ENCODE measurements around the gene HINFP. TPM values are rescaled to one million over a fixed set of nuclear protein-coding genes. Genes with fewer than 3 reads are reported as not detected.

HINFP gene
- total and polyA plus RNA-seq, 9 of the 15 experiments (the other 6 are each of a cell fraction or from before 2014, with no cell fraction given), result 13.8 to 34.1 (median 22.5) TPM

DNA sequence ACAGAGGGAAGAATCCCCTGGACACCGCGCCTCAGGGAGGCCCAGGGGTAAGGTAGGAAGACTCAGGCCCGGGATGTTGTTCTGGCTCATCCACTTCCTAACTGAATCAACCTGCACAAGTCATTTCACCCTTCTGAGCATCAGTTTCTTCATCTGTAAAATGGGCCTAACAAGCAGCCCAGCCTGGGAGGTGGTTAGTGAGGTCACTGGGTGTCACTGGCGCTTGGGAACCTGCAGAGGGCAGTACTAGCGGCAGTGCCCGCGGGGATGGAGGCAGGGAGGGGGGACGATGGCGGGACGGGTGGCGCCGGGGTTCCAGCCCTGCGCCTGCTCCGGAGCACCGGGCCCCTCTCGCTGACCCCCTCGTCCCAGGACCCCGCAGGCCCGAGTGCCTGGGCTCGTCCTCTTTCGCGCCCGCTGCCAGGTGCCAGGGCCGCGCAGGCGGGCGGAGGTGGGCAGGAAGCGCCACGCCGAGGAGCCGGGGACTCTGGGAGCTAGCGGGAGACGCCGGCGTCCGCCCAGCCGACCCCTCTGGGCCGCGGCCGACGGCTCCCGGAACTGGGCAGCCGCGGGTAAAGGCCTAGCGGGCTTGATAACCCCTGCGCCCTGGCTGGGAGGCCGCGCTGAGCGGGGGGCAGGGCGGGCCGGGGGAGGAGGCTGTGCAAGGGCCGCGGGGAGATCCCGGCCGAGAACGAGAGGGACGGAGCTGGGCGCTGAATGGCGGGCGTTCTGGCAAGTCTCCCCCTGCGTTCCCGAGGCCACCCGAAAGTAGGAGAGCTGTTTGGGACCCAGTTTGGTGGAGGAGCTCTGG is 47.3 kb downstream of the HINFP start, which contains the start of gene NLRX1 (continued):
- TF ChIP-seq, protein P1, sequence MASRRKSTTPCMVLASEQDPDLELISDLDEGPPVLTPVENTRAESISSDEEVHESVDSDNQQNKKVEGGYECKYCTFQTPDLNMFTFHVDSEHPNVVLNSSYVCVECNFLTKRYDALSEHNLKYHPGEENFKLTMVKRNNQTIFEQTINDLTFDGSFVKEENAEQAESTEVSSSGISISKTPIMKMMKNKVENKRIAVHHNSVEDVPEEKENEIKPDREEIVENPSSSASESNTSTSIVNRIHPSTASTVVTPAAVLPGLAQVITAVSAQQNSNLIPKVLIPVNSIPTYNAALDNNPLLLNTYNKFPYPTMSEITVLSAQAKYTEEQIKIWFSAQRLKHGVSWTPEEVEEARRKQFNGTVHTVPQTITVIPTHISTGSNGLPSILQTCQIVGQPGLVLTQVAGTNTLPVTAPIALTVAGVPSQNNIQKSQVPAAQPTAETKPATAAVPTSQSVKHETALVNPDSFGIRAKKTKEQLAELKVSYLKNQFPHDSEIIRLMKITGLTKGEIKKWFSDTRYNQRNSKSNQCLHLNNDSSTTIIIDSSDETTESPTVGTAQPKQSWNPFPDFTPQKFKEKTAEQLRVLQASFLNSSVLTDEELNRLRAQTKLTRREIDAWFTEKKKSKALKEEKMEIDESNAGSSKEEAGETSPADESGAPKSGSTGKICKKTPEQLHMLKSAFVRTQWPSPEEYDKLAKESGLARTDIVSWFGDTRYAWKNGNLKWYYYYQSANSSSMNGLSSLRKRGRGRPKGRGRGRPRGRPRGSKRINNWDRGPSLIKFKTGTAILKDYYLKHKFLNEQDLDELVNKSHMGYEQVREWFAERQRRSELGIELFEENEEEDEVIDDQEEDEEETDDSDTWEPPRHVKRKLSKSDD (conservative IDR thresholded peaks at IDR 0.05; ENCODE audit: low read length), result 0 out of 2 replicates have a peak, but pooled peaks have one; percentile 33
- TF ChIP-seq CBX3 (IDR thresholded peaks at IDR 0.05; ENCODE audit: borderline replicate concordance in 1 of 2, low read length in 2 of 2) (peak in 1 of 2 experiments; percentile 87; a peak in 1 of 3 replicates), ZFP36 (IDR thresholded peaks at IDR 0.05; ENCODE audit: low read depth, low read length, partially characterized antibody) (peak; percentile 4), HDAC2 (IDR thresholded peaks at IDR 0.05) (peak; percentile 96), KDM1A (IDR thresholded peaks at IDR 0.05) (peak; percentile 92 to 97), GATAD2B (IDR thresholded peaks at IDR 0.05; ENCODE audit: borderline replicate concordance) (peak; percentile 15; the same call in 1 of the 2 replicates), ZNF431 (CRISPR knock-in tag; IDR thresholded peaks at IDR 0.05) (no peak), HDAC1 (IDR thresholded peaks at IDR 0.05) (peak; percentile 61 to 63; a peak in 3 of 4 replicates)
- TF ChIP-seq, protein P2, sequence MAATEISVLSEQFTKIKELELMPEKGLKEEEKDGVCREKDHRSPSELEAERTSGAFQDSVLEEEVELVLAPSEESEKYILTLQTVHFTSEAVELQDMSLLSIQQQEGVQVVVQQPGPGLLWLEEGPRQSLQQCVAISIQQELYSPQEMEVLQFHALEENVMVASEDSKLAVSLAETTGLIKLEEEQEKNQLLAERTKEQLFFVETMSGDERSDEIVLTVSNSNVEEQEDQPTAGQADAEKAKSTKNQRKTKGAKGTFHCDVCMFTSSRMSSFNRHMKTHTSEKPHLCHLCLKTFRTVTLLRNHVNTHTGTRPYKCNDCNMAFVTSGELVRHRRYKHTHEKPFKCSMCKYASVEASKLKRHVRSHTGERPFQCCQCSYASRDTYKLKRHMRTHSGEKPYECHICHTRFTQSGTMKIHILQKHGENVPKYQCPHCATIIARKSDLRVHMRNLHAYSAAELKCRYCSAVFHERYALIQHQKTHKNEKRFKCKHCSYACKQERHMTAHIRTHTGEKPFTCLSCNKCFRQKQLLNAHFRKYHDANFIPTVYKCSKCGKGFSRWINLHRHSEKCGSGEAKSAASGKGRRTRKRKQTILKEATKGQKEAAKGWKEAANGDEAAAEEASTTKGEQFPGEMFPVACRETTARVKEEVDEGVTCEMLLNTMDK (IDR thresholded peaks at IDR 0.05; ENCODE audit: borderline replicate concordance, insufficient read depth, low read depth, low read length, poor library complexity, severe bottlenecking), result peak; percentile 71
- TF ChIP-seq, protein P3, sequence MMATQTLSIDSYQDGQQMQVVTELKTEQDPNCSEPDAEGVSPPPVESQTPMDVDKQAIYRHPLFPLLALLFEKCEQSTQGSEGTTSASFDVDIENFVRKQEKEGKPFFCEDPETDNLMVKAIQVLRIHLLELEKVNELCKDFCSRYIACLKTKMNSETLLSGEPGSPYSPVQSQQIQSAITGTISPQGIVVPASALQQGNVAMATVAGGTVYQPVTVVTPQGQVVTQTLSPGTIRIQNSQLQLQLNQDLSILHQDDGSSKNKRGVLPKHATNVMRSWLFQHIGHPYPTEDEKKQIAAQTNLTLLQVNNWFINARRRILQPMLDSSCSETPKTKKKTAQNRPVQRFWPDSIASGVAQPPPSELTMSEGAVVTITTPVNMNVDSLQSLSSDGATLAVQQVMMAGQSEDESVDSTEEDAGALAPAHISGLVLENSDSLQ (IDR thresholded peaks at IDR 0.05), result 0 out of 2 replicates have a peak, but pooled peaks have one; percentile 10
- TF ChIP-seq, protein P4, sequence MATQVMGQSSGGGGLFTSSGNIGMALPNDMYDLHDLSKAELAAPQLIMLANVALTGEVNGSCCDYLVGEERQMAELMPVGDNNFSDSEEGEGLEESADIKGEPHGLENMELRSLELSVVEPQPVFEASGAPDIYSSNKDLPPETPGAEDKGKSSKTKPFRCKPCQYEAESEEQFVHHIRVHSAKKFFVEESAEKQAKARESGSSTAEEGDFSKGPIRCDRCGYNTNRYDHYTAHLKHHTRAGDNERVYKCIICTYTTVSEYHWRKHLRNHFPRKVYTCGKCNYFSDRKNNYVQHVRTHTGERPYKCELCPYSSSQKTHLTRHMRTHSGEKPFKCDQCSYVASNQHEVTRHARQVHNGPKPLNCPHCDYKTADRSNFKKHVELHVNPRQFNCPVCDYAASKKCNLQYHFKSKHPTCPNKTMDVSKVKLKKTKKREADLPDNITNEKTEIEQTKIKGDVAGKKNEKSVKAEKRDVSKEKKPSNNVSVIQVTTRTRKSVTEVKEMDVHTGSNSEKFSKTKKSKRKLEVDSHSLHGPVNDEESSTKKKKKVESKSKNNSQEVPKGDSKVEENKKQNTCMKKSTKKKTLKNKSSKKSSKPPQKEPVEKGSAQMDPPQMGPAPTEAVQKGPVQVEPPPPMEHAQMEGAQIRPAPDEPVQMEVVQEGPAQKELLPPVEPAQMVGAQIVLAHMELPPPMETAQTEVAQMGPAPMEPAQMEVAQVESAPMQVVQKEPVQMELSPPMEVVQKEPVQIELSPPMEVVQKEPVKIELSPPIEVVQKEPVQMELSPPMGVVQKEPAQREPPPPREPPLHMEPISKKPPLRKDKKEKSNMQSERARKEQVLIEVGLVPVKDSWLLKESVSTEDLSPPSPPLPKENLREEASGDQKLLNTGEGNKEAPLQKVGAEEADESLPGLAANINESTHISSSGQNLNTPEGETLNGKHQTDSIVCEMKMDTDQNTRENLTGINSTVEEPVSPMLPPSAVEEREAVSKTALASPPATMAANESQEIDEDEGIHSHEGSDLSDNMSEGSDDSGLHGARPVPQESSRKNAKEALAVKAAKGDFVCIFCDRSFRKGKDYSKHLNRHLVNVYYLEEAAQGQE (IDR thresholded peaks at IDR 0.05; ENCODE audit: borderline replicate concordance), result peak; percentile 4; the same call in 1 of the 2 replicates
- TF ChIP-seq, protein P4 (CRISPR knock-in tag; IDR thresholded peaks at IDR 0.05; ENCODE audit: low read depth), result no peak
